Type B pancreatic cell (in vitro differentiated cells): ENCODE data around the gene MAGIX. TPM values are rescaled to one million over a fixed set of nuclear protein-coding genes. Genes with fewer than 3 reads are reported as not detected.

Source experiments
- DNase-seq: peaks from one replicate; pipeline ENCODE4 v3.0.0; 2021; ENCODE audit warnings: mixed read lengths; ENCODE audit not compliant: unreplicated experiment; ENCODE audit errors: extremely low spot score
- H3K27ac Mint-ChIP-seq: 2 replicates; pipeline ENCODE4 v1.8.0; 2021; ENCODE audit warnings: mild to moderate bottlenecking, mixed read lengths
- H3K27me3 Mint-ChIP-seq: 2 replicates; pipeline ENCODE4 v1.8.0; 2021; ENCODE audit warnings: mixed read lengths
- H3K36me3 Mint-ChIP-seq: 2 replicates; pipeline ENCODE4 v1.8.0; 2021; ENCODE audit warnings: mixed read lengths
- H3K4me1 Mint-ChIP-seq: one replicate; pipeline ENCODE4 v1.8.0; 2021; ENCODE audit warnings: mixed read lengths; ENCODE audit not compliant: unreplicated experiment
- H3K4me3 Mint-ChIP-seq: 2 replicates; pipeline ENCODE4 v1.8.0; 2021; ENCODE audit warnings: mild to moderate bottlenecking, mixed read lengths
- H3K9me3 Mint-ChIP-seq: 2 replicates; pipeline ENCODE4 v1.8.0; 2021; ENCODE audit warnings: mixed read lengths
- CTCF ChIP-seq: fragments of 200-600 bp; sonication (generic); conservative IDR thresholded peaks from 2 replicates; pipeline ENCODE4 v1.5.0; 2021; ENCODE audit warnings: antibody characterized with exemption, mild to moderate bottlenecking
- total RNA-seq: library from RNA; stranded (reverse); gene quantifications from 2 replicates; pipeline ENCODE4 v1.2.1, GENCODE V29; 2021; ENCODE audit warnings: low replicate concordance

Gene MAGIX
- total RNA-seq, 1 donor from 2014 or later = 4.8 TPM

DNA sequence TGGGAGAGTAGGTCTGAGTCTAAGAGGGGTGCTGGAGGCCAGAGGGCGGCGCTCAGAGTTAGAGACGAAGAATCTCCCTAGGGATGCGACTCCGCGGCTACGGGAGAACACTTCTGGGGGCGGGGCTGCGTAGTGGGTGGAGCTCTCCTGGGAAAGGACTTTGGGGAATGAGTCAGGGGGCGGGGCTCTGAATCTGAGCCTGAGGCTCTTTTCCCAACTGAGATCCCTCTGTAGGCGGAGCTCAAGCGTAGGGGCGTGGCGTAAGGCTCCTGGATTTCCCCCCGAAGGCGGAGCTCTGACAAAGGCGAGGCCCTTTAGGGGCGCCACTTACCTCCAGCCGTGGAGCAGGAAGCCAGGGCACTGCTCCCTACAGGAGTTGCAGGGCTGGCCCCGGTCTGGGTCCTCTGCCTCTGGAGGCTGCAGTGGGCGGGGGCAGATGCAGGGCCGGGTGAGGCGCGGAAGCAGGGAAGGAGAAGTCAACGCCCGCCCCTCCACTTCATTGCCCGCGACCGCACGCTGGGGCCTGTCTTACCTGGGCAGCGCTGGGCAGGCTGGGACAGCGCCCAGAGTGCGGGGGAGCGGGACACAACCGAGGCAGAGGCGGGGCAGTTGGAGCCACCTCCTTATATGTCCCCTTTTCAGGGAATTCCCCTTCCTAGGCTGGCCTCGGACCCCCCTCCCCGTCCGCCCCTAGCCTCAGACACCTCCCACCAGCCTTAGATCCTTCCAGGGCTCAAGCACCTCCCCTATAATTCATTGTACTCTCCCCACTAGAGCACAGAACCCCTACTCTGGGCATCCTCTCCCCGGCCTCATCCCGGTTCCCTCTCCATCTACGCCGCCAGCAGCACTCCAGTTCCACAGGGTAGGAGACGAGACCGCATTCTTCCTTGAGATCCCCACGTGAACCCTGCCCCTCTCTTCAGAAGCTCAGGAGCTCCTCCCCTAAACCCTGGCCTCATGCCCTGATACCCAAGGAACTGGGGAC, 22.0 kb downstream of the MAGIX start:
- Mint-ChIP-seq H3K4me3 (peak overlapping the region; percentile 83), H3K36me3 (no peaks in the 10 kb centered on the region), H3K4me1 (peaks cover 3% of the 10 kb centered on the region), H3K27ac (peak overlapping the region; percentile 65), H3K9me3 (no peaks in the 10 kb centered on the region), H3K27me3 (no peaks in the 10 kb centered on the region)
- no peak for TF ChIP-seq CTCF
- DNase-seq = peak; percentile 81

GRCh38 chrX:49186125-49187027, 23.8 kb downstream of the MAGIX start, which contains the start of gene PRICKLE3:
Gene PRICKLE3, minus strand, starts transcription at chrX:49186373. Its CDS starts 76 bp downstream, at chrX:49186297.
- peak within 1 kb of the TSS; percentile 83 for H3K4me3 Mint-ChIP-seq
- no peaks in the 10 kb centered on the region for H3K9me3 Mint-ChIP-seq
- H3K27me3 Mint-ChIP-seq = no peaks in the 10 kb centered on the region
- peak within 1 kb of the TSS; percentile 66 for H3K27ac Mint-ChIP-seq
- no peak for DNase-seq
- no peaks in the 10 kb centered on the region for H3K36me3 Mint-ChIP-seq
- TF ChIP-seq CTCF = peak; percentile 33
- peaks cover 7% of the 10 kb centered on the region for H3K4me1 Mint-ChIP-seq

DNA sequence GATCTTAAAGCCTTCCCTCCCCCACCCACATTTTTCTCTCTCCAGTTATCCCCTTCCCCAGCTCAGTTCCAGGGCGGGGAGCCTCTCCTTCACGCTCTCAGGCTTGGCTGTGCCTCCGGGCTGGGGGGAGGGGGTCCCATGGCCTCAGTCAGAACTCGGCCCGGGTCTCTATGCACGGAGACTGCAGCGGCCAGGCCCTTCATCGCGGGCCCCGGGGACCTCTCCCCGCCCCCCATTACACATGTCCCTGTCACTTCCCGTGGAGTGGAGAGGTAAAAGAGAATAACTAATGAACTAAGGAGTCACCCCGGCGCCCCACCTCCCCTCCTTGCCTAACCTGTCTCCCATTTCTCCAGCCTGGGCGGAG, 24.5 kb downstream of the MAGIX start:
- TF ChIP-seq CTCF = no peak
- no peak for DNase-seq
- H3K9me3 Mint-ChIP-seq = no peaks in the 10 kb centered on the region
- H3K36me3 Mint-ChIP-seq = no peaks in the 10 kb centered on the region
- peak overlapping the region; percentile 66 for H3K27ac Mint-ChIP-seq
- peak overlapping the region; percentile 63 for H3K4me3 Mint-ChIP-seq
- no peaks in the 10 kb centered on the region for H3K27me3 Mint-ChIP-seq
- H3K4me1 Mint-ChIP-seq = peaks cover 7% of the 10 kb centered on the region

DNA sequence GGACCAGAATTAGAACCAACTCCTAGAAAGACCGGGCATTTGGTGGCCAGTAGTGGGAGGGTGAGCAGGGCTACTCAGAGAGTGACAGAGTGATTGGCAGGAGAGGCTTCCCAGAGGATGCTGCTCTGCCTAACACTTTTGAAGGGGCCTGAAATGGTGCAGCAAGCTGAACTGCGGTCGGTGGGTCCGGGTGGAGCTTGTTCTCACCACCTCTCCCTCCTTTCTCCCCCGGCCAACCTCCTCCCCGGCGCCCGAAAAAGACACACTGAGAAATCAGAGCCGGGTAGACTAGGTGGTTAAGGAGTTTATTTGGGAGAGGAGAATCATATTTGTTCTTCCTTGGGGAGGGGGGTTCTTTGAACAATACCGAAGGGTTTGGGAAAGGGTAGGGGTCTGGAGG, 25.0 kb downstream of the MAGIX start:
- H3K4me1 Mint-ChIP-seq = peaks cover 7% of the 10 kb centered on the region

More for the DNA sequence above, 25.0 kb downstream of the MAGIX start:
- no peak for TF ChIP-seq CTCF
- Mint-ChIP-seq H3K9me3 (no peaks in the 10 kb centered on the region), H3K36me3 (no peaks in the 10 kb centered on the region), H3K4me3 (peak overlapping the region; percentile 63), H3K27ac (peak overlapping the region; percentile 66), H3K27me3 (no peaks in the 10 kb centered on the region)
- no peak for DNase-seq
